Hepatic stellate cell (primary cell): ENCODE measurements around the gene NUBP1.
"Not testable (repeated sequence)": the region's sequence is repeated elsewhere in the genome, so short reads cannot be mapped to it uniquely, and the experiment has no call there.

Experiments
- DNase-seq: peaks from one replicate; pipeline ENCODE4 v3.0.0; 2011; ENCODE audit warnings: low spot score

The NUBP1 gene

GRCh38 chr16:10751291-10751697, 7.7 kb downstream of the NUBP1 start:
- DNase-seq, result no peak

GRCh38 chr16:10752843-10753523, 9.3 kb downstream of the NUBP1 start:
- no peak for DNase-seq

GRCh38 chr16:10753670-10754069, 10.0 kb downstream of the NUBP1 start:
- DNase-seq, result no peak

GRCh38 chr16:10754941-10755340, 11.3 kb downstream of the NUBP1 start:
- peak; percentile 40 for DNase-seq

- no peak for DNase-seq
These were observed 12.9 kb downstream of the NUBP1 start for GRCh38 chr16:10756574-10756973.

GRCh38 chr16:10760858-10761257, 17.2 kb downstream of the NUBP1 start:
- no peak for DNase-seq

- no peak for DNase-seq
These were observed 17.7 kb downstream of the NUBP1 start for GRCh38 chr16:10761373-10761772.

- no peak for DNase-seq
These were observed 18.8 kb downstream of the NUBP1 start for GRCh38 chr16:10762336-10763016.

- DNase-seq, result no peak
These were observed 19.8 kb downstream of the NUBP1 start for GRCh38 chr16:10763456-10763855.

GRCh38 chr16:10765772-10766171, 22.1 kb downstream of the NUBP1 start:
- DNase-seq, result no peak

- no peak for DNase-seq
These were observed 23.5 kb downstream of the NUBP1 start for GRCh38 chr16:10767127-10767526.

- no peak for DNase-seq
These were observed 25.7 kb downstream of the NUBP1 start for GRCh38 chr16:10769381-10769780.

GRCh38 chr16:10770907-10771306, 27.3 kb downstream of the NUBP1 start:
- DNase-seq, result no peak

GRCh38 chr16:10776280-10776679, 32.6 kb downstream of the NUBP1 start:
- no peak for DNase-seq

- DNase-seq, result not testable (repeated sequence)
These were observed 33.3 kb downstream of the NUBP1 start for GRCh38 chr16:10776923-10777322.

GRCh38 chr16:10777356-10777755, 33.7 kb downstream of the NUBP1 start:
- DNase-seq, result no peak

- not testable (repeated sequence) for DNase-seq
These were observed 36.3 kb downstream of the NUBP1 start for GRCh38 chr16:10779908-10780307.

- DNase-seq, result no peak
These were observed 37.0 kb downstream of the NUBP1 start for GRCh38 chr16:10780628-10781027.

GRCh38 chr16:10782628-10783027, 39.0 kb downstream of the NUBP1 start:
- no peak for DNase-seq

GRCh38 chr16:10787304-10787703, 43.7 kb downstream of the NUBP1 start:
- no peak for DNase-seq

GRCh38 chr16:10788630-10789029, 45.0 kb downstream of the NUBP1 start:
- DNase-seq, result not testable (repeated sequence)

- DNase-seq, result no peak
These were observed 47.4 kb downstream of the NUBP1 start for GRCh38 chr16:10791048-10791447.

GRCh38 chr16:10799736-10800135, 56.1 kb downstream of the NUBP1 start:
- no peak for DNase-seq

GRCh38 chr16:10805334-10805733, 61.7 kb downstream of the NUBP1 start:
- DNase-seq, result no peak
